ENCODE measurements around the gene SURF6. TPM values are rescaled to one million over a fixed set of nuclear protein-coding genes. Genes with fewer than 3 reads are reported as not detected.
"Not testable (repeated sequence)": the region's sequence is repeated elsewhere in the genome, so short reads cannot be mapped to it uniquely, and the experiment has no call there.

Gene SURF6
- polyA plus RNA-seq, 4 donors = 21.1 to 36.9 (median 26.7) TPM

- DNase-seq (ENCODE audit: low read depth in 4 of 4, low spot score in 3 of 4) = no peak
Measured at GRCh38 chr9:133301253-133302230, 34.4 kb downstream of the SURF6 start.

- DNase-seq (ENCODE audit: low read depth in 4 of 4, low spot score in 3 of 4) = not testable (repeated sequence)
Measured at GRCh38 chr9:133299996-133300395, 36.0 kb downstream of the SURF6 start.

GRCh38 chr9:133294257-133294656 is 41.7 kb downstream of the SURF6 start:
- no peak for DNase-seq (ENCODE audit: low read depth in 4 of 4, low spot score in 3 of 4)

GRCh38 chr9:133290751-133291302 is 45.2 kb downstream of the SURF6 start:
- DNase-seq (ENCODE audit: low read depth in 4 of 4, low spot score in 3 of 4) = no peak

- no peak for DNase-seq (ENCODE audit: low read depth in 4 of 4, low spot score in 3 of 4)
Measured at GRCh38 chr9:133286523-133286922, 49.5 kb downstream of the SURF6 start.

DNA sequence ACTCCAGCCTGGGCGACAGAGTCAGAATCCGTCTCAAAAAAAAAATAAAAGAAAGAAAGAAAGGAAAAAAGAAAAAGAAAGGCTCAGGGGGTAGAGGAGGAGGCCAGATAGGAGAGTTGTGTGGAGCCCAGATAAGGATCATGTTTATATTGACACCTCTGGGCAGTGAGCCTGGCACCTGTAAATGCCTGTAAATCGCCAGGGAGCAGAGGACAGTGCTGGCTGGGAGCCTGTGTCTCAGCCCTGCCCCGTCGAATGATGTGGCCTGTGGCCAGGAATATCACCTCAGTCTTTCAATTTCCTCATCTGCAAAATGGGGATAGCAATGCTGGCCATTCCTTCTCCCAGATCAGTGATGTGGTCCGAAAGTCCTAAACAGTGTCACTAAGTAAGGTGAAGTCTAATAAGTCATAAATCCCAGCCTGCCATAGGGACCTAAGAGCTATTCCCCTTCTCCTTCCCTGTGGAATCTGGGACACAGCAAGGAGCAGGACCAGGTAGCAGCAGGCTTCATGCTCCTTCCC is 50.7 kb downstream of the SURF6 start:
- no peak for DNase-seq (ENCODE audit: low read depth in 4 of 4, low spot score in 3 of 4)

DNA sequence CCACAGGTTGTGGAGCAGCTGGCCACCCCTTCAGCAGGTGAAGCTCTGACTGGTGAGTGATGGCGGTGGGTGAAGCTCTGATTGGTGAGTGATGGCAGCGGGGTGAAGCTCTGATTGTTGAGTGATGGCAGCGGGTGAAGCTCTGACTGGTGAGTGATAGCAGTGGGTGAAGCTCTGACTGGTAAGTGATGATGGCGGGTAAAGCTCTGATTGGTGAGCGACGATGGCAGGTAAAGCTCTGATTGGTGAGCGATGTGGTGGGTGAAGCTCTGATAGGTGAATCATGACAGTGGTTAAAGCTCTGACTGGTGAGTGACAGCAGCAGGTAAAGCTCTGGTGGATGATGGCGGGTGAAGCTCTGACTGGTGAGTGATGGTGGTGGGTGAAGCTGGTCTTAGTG is 51.6 kb downstream of the SURF6 start:
- DNase-seq (ENCODE audit: low read depth in 4 of 4, low spot score in 3 of 4) = no peak

- not testable (repeated sequence) for DNase-seq (ENCODE audit: low read depth in 4 of 4, low spot score in 3 of 4)
Measured at GRCh38 chr9:133283255-133284032, 52.5 kb downstream of the SURF6 start.

DNA sequence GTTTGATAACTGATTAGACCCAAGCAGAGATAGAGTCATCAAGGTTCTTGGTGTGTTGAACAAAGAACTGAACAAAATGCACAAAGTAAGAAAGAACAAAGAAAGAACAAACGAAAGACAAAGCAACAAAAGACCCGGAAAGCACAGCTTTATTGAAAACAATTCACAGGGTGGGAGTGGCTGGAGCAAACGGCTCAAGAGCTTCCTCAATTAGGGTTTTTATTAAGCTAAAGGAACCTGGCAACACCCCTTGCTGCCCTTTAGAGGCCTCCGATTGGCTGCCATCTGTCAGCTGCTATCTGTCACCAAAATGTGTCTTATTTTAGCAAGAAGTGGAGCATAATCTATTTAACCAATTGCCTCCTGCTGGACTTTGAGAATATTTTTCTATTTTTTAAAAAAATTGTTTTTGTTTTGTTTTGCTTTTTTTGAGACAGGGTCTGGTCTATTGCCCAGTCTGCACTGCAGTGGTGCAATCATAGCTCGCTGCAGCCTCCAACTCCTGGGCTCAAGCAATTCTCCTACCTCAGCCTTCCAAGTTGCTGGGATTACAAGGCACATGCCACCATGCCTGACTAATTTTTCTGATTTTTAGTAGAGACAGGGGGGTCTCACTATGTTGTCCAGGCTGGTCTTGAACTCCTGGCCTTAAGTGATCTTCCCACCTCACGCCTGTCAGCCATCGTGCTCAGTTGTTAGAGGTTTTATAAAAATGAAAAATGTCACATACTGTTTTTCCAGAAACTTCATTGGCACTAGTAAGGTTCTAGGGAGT is 53.3 kb downstream of the SURF6 start:
- DNase-seq (ENCODE audit: low read depth in 4 of 4, low spot score in 3 of 4) = no peak

DNA sequence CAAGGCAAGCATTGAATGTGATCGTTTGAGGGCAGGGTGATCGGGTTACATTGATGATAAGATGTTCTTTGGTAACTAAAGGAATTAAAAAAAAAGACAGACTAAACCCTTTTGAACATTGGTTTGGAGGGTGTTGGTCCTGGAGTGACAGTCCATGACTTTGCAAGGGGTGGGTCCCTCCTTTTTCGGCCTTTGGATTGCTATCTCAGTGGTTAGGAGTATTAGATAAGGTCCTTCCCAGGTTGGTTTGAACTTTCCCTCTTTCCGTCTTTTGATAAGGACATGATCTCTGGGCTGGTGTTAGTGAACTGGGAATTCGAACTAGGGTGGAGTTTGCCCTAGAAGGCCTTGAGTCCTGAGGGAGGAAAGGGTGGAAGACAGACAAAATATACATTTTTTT is 55.6 kb downstream of the SURF6 start:
- DNase-seq (ENCODE audit: low read depth in 4 of 4, low spot score in 3 of 4) = no peak

Other genes with a start within 250 kb of the SURF6 start
- gene RALGDS, start 214.9 kb downstream of the SURF6 start, polyA plus RNA-seq (ENCODE audit: insufficient read length in 4 of 4) = 10 to 100 TPM; 28.5 to 39.6 (median 33.9) TPM
- gene GBGT1, start 172.3 kb downstream of the SURF6 start, polyA plus RNA-seq (ENCODE audit: insufficient read length in 4 of 4) = 1 to 10 TPM; 1.8 to 4.7 (median 2.4) TPM
- under 1 TPM in 2 of 4 donors, not detected in 2; 0.29 to 0.32 TPM for gene OBP2B, start 126.9 kb downstream of the SURF6 start, polyA plus RNA-seq (ENCODE audit: insufficient read length in 4 of 4)
- 10 to 100 TPM in 3 of 4 donors, 1 to 10 TPM in 1; 3.0 to 29.2 (median 15.2) TPM for gene ABO, start 61.0 kb downstream of the SURF6 start, polyA plus RNA-seq (ENCODE audit: insufficient read length in 4 of 4)
- gene MED22, start 11.9 kb upstream of the SURF6 start, polyA plus RNA-seq (ENCODE audit: insufficient read length in 4 of 4) = 10 to 100 TPM; 24.2 to 29.9 (median 24.8) TPM
- 1,000 to 10,000 TPM; 2,222 to 2,557 (median 2,398) TPM for gene RPL7A, start 12.0 kb upstream of the SURF6 start, polyA plus RNA-seq (ENCODE audit: insufficient read length in 4 of 4)
- 10 to 100 TPM; 22.0 to 50.5 (median 38.9) TPM for gene SURF1, start 20.3 kb upstream of the SURF6 start, polyA plus RNA-seq (ENCODE audit: insufficient read length in 4 of 4)
- gene SURF2, start 20.4 kb upstream of the SURF6 start, polyA plus RNA-seq (ENCODE audit: insufficient read length in 4 of 4) = 10 to 100 TPM; 12.4 to 25.6 (median 20.9) TPM
- gene SURF4, start 39.9 kb upstream of the SURF6 start, polyA plus RNA-seq (ENCODE audit: insufficient read length in 4 of 4) = 100 to 1,000 TPM; 159 to 184 (median 178) TPM
- 1 to 10 TPM; 2.9 to 6.7 (median 4.5) TPM for gene STKLD1, start 40.2 kb upstream of the SURF6 start, polyA plus RNA-seq (ENCODE audit: insufficient read length in 4 of 4)
- 10 to 100 TPM; 23.2 to 30.3 (median 27.7) TPM for gene REXO4, start 81.8 kb upstream of the SURF6 start, polyA plus RNA-seq (ENCODE audit: insufficient read length in 4 of 4)
- 10 to 100 TPM in 1 of 4 donors, 1 to 10 TPM in 3; 7.1 to 14.0 (median 7.6) TPM for gene ADAMTS13, start 86.2 kb upstream of the SURF6 start, polyA plus RNA-seq (ENCODE audit: insufficient read length in 4 of 4)
- 10 to 100 TPM; 16.6 to 36.6 (median 28.5) TPM for gene CACFD1, start 123.8 kb upstream of the SURF6 start, polyA plus RNA-seq (ENCODE audit: insufficient read length in 4 of 4)
- 1 to 10 TPM in 3 of 4 donors, under 1 TPM in 1; 0.76 to 1.8 (median 1.5) TPM for gene SLC2A6, start 142.9 kb upstream of the SURF6 start, polyA plus RNA-seq (ENCODE audit: insufficient read length in 4 of 4)
- under 1 TPM in 1 of 4 donors, not detected in 3; 0.22 TPM for gene MYMK, start 188.8 kb upstream of the SURF6 start, polyA plus RNA-seq (ENCODE audit: insufficient read length in 4 of 4)
- gene ADAMTSL2, start 198.5 kb upstream of the SURF6 start, polyA plus RNA-seq (ENCODE audit: insufficient read length in 4 of 4) = 10 to 100 TPM in 1 of 4 donors, 1 to 10 TPM in 3; 1.7 to 38.7 (median 2.5) TPM